Measurements from ENCODE around the gene RAPGEF2. TPM values are rescaled to one million over a fixed set of nuclear protein-coding genes. Genes with fewer than 3 reads are reported as not detected.
"Not testable (repeated sequence)": the region's sequence is repeated elsewhere in the genome, so short reads cannot be mapped to it uniquely, and the experiment has no call there.

The RAPGEF2 gene
- total RNA-seq, 1 donor from 2014 or later: 40.6 TPM

DNA sequence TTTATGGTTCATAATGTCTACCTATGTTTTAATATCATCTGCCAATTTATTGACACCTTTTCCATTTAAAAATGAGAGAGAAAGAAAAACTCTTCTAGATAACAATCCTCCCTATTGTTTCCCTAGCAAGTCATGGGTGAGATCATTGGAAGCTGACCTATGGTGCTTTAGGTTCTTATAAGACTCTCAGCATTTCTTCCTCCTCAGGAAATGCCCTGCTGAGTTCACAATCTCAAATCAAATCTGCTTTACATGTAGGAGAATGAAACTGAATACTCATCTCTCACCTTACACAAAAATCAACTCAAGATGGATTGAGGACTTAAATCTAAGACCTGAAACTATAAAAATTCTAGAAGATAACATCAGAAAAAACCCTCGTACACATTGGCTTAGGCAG lies 267.4 kb downstream of the RAPGEF2 start:
- peaks cover 7% of the 10 kb centered on the region for H3K9me3 Mint-ChIP-seq
- H3K27me3 Mint-ChIP-seq: no peaks in the 10 kb centered on the region
- H3K4me3 Mint-ChIP-seq: no peak overlapping the region
- no peak for TF ChIP-seq CTCF (conservative IDR thresholded peaks at IDR 0.05)
- no peaks in the 10 kb centered on the region for H3K36me3 Mint-ChIP-seq
- H3K27ac Mint-ChIP-seq: no peak overlapping the region
- H3K4me1 Mint-ChIP-seq (ENCODE audit: unreplicated experiment): peaks cover 17% of the 10 kb centered on the region
- no peak for DNase-seq (ENCODE audit: extremely low spot score, unreplicated experiment)

DNA sequence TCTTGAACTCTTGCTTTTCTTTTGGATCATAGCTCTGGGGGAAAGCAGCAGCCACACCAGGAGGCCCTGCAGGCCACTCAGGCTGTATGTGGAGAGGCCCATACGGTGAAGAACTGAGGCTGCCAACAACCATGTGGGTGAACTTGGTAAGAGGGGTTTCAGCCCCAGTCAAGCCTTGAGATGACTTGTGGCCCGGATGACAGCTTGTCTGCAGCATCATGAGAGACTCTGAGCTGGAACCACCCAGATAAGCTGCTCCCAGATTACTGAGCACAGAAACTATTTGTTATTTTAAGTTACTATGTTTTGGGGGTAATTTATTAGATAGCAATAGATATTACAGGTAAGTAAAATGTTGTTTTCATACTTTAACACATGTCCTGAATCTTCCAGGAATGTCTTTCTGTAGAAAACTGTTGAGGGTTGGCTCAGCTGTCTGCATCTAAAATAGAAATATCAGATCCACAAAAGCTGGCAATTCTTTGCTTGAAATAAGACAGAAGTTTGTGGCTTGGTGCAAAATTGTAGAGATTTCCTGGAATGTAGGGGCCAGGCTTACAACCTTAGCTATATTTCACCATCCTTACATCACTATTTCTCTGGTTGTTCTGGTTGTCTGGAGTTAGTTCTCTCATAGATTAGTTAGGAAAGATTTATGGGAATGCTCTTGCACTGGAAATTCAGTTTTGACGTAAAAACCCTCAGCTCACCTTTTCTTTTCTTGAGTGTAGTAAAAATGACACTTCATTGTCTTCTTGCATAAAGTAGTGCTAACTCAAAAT lies 272.1 kb downstream of the RAPGEF2 start:
- H3K9me3 Mint-ChIP-seq: peaks cover 13% of the 10 kb centered on the region
- DNase-seq (ENCODE audit: extremely low spot score, unreplicated experiment): no peak
- no peak for TF ChIP-seq CTCF (conservative IDR thresholded peaks at IDR 0.05)
- no peaks in the 10 kb centered on the region for H3K36me3 Mint-ChIP-seq
- H3K4me1 Mint-ChIP-seq (ENCODE audit: unreplicated experiment): peaks cover 6% of the 10 kb centered on the region
- no peak overlapping the region for H3K27ac Mint-ChIP-seq
- H3K27me3 Mint-ChIP-seq: no peaks in the 10 kb centered on the region
- no peak overlapping the region for H3K4me3 Mint-ChIP-seq

DNA sequence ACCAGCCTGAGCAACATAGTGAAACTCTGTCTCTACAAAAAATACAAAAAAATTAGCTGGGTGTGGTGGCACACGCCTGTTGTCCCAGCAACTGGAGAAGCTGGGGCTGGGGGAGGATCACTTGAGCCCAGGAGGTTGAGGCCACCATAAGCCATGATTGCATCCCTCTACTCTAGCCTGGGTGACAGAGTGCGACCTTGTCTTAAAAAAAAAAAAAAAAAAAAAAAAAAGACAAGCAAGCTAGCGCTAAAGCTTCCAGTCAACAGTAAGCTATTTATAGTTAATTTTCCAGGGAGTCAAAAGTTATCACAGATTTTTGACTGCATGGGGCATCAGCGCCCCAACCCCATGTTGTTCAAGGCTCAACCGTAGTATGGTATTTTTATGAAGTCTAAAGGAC lies 273.4 kb downstream of the RAPGEF2 start:
- Mint-ChIP-seq H3K27me3 (no peaks in the 10 kb centered on the region), H3K4me3 (no peak overlapping the region), H3K9me3 (peaks cover 6% of the 10 kb centered on the region), H3K27ac (no peak overlapping the region), H3K4me1 (ENCODE audit: unreplicated experiment) (no peaks in the 10 kb centered on the region), H3K36me3 (no peaks in the 10 kb centered on the region)
- TF ChIP-seq CTCF (conservative IDR thresholded peaks at IDR 0.05): no peak
- DNase-seq (ENCODE audit: extremely low spot score, unreplicated experiment): no peak

- no peak for TF ChIP-seq CTCF (conservative IDR thresholded peaks at IDR 0.05)
- no peak for DNase-seq (ENCODE audit: extremely low spot score, unreplicated experiment)
- peaks cover 6% of the 10 kb centered on the region for H3K9me3 Mint-ChIP-seq
- no peak overlapping the region for H3K27ac Mint-ChIP-seq
- H3K4me3 Mint-ChIP-seq: no peak overlapping the region
- no peaks in the 10 kb centered on the region for H3K36me3 Mint-ChIP-seq
- H3K27me3 Mint-ChIP-seq: no peaks in the 10 kb centered on the region
- H3K4me1 Mint-ChIP-seq (ENCODE audit: unreplicated experiment): no peaks in the 10 kb centered on the region
Observed at GRCh38 chr4:159378056-159378616, 275.3 kb downstream of the RAPGEF2 start.

GRCh38 chr4:159379064-159379463 lies 276.2 kb downstream of the RAPGEF2 start:
- H3K27ac Mint-ChIP-seq; H3K4me1 Mint-ChIP-seq (ENCODE audit: unreplicated experiment); H3K9me3 Mint-ChIP-seq; H3K27me3 Mint-ChIP-seq; H3K36me3 Mint-ChIP-seq; DNase-seq (ENCODE audit: extremely low spot score, unreplicated experiment); H3K4me3 Mint-ChIP-seq: not testable (repeated sequence)

DNA sequence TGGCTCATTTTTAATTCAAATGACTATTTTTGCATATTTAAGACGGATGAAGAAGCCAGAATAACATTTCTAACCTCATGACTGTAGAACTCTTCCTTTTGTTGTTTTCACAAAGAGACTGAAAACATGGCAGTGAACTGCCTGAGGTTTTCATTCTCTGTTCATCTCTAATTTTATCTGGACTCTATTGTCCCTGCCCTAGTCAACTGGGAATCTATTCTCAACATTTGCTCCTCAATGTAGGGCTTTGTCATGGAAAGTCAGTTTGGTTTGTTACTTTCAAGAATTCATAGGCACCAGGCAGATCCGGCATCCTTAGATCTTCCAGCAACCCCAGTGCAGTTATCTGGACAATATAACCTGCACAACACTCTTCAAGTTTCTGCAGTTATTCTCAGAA lies 277.0 kb downstream of the RAPGEF2 start:
- H3K27me3 Mint-ChIP-seq: no peaks in the 10 kb centered on the region
- no peaks in the 10 kb centered on the region for H3K36me3 Mint-ChIP-seq
- no peaks in the 10 kb centered on the region for H3K4me1 Mint-ChIP-seq (ENCODE audit: unreplicated experiment)
- H3K9me3 Mint-ChIP-seq: peaks cover 6% of the 10 kb centered on the region
- TF ChIP-seq CTCF (conservative IDR thresholded peaks at IDR 0.05): no peak
- DNase-seq (ENCODE audit: extremely low spot score, unreplicated experiment): no peak
- H3K27ac Mint-ChIP-seq: no peak overlapping the region
- H3K4me3 Mint-ChIP-seq: no peak overlapping the region

Measured in type B pancreatic cell (in vitro differentiated cells).